ENCODE data around the gene EMB.
"Not testable (repeated sequence)": the region's sequence is repeated elsewhere in the genome, so short reads cannot be mapped to it uniquely, and the experiment has no call there.

DNA sequence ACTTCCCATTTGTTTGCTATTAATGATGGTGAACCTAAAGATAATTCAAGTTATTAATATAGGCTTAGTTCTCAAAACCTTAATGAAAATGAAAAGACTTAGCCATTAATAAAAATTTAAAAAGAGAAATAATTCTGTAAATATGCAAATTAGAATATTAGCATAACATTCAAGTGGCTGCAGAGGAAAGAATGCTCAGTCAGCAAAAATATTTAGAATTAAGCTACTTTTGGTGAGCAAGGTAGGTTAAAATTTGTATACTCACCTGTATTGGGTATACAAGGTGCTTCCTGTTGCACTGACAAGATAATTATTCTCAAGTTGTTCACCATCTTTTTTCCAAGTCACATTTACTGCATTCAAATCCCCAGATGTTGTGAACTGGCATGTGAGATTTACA lies 30.2 kb downstream of the EMB start:
- not testable (repeated sequence) for TF ChIP-seq POLR2A, POLR2AphosphoS5 (IDR thresholded peaks at IDR 0.05)
- TF ChIP-seq, protein P1, sequence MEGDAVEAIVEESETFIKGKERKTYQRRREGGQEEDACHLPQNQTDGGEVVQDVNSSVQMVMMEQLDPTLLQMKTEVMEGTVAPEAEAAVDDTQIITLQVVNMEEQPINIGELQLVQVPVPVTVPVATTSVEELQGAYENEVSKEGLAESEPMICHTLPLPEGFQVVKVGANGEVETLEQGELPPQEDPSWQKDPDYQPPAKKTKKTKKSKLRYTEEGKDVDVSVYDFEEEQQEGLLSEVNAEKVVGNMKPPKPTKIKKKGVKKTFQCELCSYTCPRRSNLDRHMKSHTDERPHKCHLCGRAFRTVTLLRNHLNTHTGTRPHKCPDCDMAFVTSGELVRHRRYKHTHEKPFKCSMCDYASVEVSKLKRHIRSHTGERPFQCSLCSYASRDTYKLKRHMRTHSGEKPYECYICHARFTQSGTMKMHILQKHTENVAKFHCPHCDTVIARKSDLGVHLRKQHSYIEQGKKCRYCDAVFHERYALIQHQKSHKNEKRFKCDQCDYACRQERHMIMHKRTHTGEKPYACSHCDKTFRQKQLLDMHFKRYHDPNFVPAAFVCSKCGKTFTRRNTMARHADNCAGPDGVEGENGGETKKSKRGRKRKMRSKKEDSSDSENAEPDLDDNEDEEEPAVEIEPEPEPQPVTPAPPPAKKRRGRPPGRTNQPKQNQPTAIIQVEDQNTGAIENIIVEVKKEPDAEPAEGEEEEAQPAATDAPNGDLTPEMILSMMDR (IDR thresholded peaks at IDR 0.05) = not testable (repeated sequence)
